PFSK-1 (cell line): ENCODE measurements around the gene CCIN.

ENCODE experiments used
- FOXP2 ChIP-seq: optimal IDR thresholded peaks from 2 replicates; pipeline ENCODE3; 2011; ENCODE audit warnings: borderline replicate concordance, control low read depth, inconsistent platforms; ENCODE audit not compliant: insufficient read depth; ENCODE audit errors: extremely low read length, extremely low read depth
- POLR2AphosphoS5 ChIP-seq: IDR thresholded peaks from 2 replicates; pipeline ENCODE4 v1.6.1; 2012; ENCODE audit warnings: low read depth, mild to moderate bottlenecking, control low read depth, low read length, moderate library complexity
- REST ChIP-seq, 2 experiments: IDR thresholded peaks; 2 replicates each; pipeline versions ENCODE4 v1.6.1 to v1.8.0; 2011 to 2012; ENCODE audit warnings: low read depth in 2 of 2, low read length in 2 of 2, control low read depth in 1 of 2, inconsistent platforms in 1 of 2, mild to moderate bottlenecking in 1 of 2, moderate library complexity in 1 of 2; ENCODE audit not compliant: insufficient read depth in 1 of 2
- SIN3A ChIP-seq: IDR thresholded peaks from 2 replicates; pipeline ENCODE4 v1.6.1; 2012; ENCODE audit warnings: mild to moderate bottlenecking, low read length, moderate library complexity, borderline replicate concordance; ENCODE audit not compliant: insufficient read depth
- TAF1 ChIP-seq: IDR thresholded peaks from 2 replicates; pipeline ENCODE4 v1.6.1; 2012; ENCODE audit warnings: low read length, control low read depth, borderline replicate concordance; ENCODE audit not compliant: insufficient read depth

- TF ChIP-seq POLR2AphosphoS5 (no peak), REST (IDR thresholded peaks at IDR 0.05; ENCODE audit: insufficient read depth in 1 of 2, low read depth in 2 of 2, low read length in 2 of 2) (no peak), SIN3A (no peak), TAF1 (no peak), FOXP2 (no peak)
These were observed 48.5 kb upstream of the CCIN start for GRCh38 chr9:36120705-36121104.
